B cell (primary cell): ENCODE results near the gene ZMIZ1.

ENCODE experiments used
- CTCF ChIP-seq: fragments of 200-600 bp; IDR thresholded peaks from one replicate; pipeline ENCODE4 v1.8.0; 2022; ENCODE audit warnings: antibody characterized with exemption, mild to moderate bottlenecking
- EZH2 ChIP-seq: IDR thresholded peaks from 2 replicates; pipeline ENCODE4 v1.6.1; 2012; ENCODE audit warnings: borderline replicate concordance, low read depth, mild to moderate bottlenecking, moderate library complexity, low read length; ENCODE audit not compliant: insufficient read depth, poor library complexity, severe bottlenecking

GRCh38 chr10:79156334-79157274, 87.8 kb downstream of the ZMIZ1 start:
- no peak for TF ChIP-seq CTCF
- TF ChIP-seq EZH2 = no peak
